H1 (cell line): ENCODE data around the gene CALM3. TPM values are rescaled to one million over a fixed set of nuclear protein-coding genes. Genes with fewer than 3 reads are reported as not detected.

ENCODE experiments used
- BRCA1 ChIP-seq: IDR thresholded peaks from 2 replicates; pipeline ENCODE4 v1.6.1; 2012; ENCODE audit warnings: low read depth, low read length, improper control_type of control experiment
- JUND ChIP-seq: IDR thresholded peaks from 2 replicates; pipeline ENCODE4 v1.6.1; 2011; ENCODE audit warnings: mild to moderate bottlenecking, improper control_type of control experiment, low read length
- KDM4A ChIP-seq: IDR thresholded peaks from one replicate; pipeline ENCODE4 v1.7.1; 2012; ENCODE audit warnings: low read depth, mild to moderate bottlenecking, moderate library complexity, low read length, inconsistent platforms; ENCODE audit not compliant: severe bottlenecking
- RFX5 ChIP-seq: IDR thresholded peaks from 2 replicates; pipeline ENCODE4 v1.6.1; 2011; ENCODE audit warnings: low read depth, low read length, improper control_type of control experiment, borderline replicate concordance
- SIN3A ChIP-seq, 2 experiments: IDR thresholded peaks in 1 of 2; conservative IDR thresholded peaks in 1 of 2; 2 replicates each; pipeline ENCODE4 v1.6.1; 2011 to 2012; ENCODE audit warnings: low read length in 2 of 2, improper control_type of control experiment in 1 of 2, low read depth in 1 of 2, mild to moderate bottlenecking in 1 of 2
- TBP ChIP-seq: IDR thresholded peaks from 2 replicates; pipeline ENCODE4 v1.6.1; 2011; ENCODE audit warnings: low read depth, low read length, improper control_type of control experiment
- polyA plus RNA-seq, 7 experiments: library from polyadenylated mRNA; depleted of rRNA in 3 of 7; stranded (reverse) in 5 of 7; unstranded in 2 of 7; fragments of >200 nt in 5 of 7; fragments of 200-250 nt in 2 of 7; gene quantifications; 1 replicate in 5 of 7; 2 replicates in 1 of 7; 4 replicates in 1 of 7; pipeline versions ENCODE4 v1.2.1 to v1.2.3, GENCODE V29; 2011 to 2013; ENCODE audit warnings: missing spikeins in 2 of 7, mixed read lengths in 2 of 7
- total RNA-seq: library from RNA; stranded (reverse); fragmentation: NEBNext Ultra II Directional; extraction: Animal tissue kit (Norgen Biotek cat#: 25700); gene quantifications from 2 replicates; pipeline ENCODE4 v1.2.1, GENCODE V29; 2021

The CALM3 gene
- total and polyA plus RNA-seq, 2 of the 8 experiments (the other 6 are each of a cell fraction or from before 2014, with no cell fraction given): 315 to 326 TPM

DNA sequence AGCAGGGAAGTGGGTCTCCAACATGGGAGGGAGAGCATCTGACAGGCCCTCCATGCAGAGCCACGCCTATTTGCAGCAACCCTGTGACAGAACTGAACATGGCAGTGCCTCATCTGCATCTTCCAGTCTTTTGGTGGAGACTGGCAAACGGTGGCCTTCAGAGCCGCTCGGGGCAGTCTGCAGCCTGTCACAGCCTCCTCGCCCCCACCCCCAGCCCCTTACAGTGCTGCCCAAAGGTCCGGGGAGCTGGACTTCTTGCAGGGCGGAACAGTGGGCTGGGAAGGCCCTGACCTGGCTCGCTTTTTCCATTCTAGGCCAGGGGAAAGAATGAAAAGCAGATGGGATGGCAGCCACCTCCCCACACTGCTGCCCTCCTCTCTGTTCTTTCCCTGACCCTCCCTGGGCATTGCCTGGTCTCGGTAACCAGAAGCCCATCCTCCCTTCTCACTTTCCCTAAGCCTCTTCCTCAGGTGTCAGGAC lies 2.7 kb downstream of the CALM3 start (continued):
- no peak for TF ChIP-seq TBP
- no peak for TF ChIP-seq KDM4A
- TF ChIP-seq JUND: no peak
- TF ChIP-seq SIN3A (conservative IDR thresholded peaks at IDR 0.05 in 1 of 2, IDR thresholded peaks at IDR 0.05 in 1 of 2; ENCODE audit: low read depth in 1 of 2, low read length in 2 of 2): no peak
- TF ChIP-seq BRCA1: no peak
- no peak for TF ChIP-seq RFX5
- TF ChIP-seq, all 59 proteins: peak for 0
